Caki2 (cell line): ENCODE data around the gene LDLRAD4. TPM values are rescaled to one million over a fixed set of nuclear protein-coding genes. Genes with fewer than 3 reads are reported as not detected.

Experiments used
- DNase-seq: peaks from one replicate; pipeline ENCODE4 v3.0.0-alpha.2; 2015; ENCODE audit warnings: low read depth
- in situ Hi-C: cut with HindIII; loops from 2 replicates; pipeline ENCODE4 v1.10.0; 2016; ENCODE audit warnings: low sequenced_read_pairs, low pct_unique_long_range_greater_than_20kb, mixed read lengths
- total RNA-seq: library from RNA; depleted of rRNA; stranded (reverse); fragments of >200 nt; shearing (Covaris generic); gene quantifications from 2 replicates; pipeline ENCODE4 v1.2.3, GENCODE V29; 2014; ENCODE audit warnings: low replicate concordance

LDLRAD4 gene
- total RNA-seq, 1 experiment from 2014 or later: 0.44 TPM

DNA sequence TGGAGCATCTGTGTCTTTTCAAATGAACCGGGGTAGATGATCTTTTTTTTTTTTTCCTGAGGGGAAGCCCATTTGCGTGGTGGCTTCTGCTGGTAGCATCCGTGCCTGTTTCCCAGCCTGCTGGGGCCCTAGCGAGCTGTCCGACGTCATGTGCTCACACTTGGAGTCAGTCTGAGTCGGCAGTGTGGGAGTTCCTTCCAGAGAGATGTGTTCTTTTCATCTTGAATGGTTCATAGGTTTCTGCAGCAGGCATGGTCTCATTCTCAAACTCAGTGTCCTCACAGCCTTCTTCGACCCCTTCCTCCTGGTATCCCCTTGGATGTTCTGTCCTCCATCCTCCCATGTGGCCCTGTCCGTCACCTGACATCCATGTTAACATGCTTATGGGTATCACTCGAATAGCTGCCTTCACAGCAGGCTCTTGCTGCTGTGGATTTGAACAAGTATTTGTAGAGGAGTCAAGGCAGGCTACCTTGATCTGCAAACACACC is 51.0 kb downstream of the LDLRAD4 start:
- in situ Hi-C loops: no loop called here
- DNase-seq: no peak

DNA sequence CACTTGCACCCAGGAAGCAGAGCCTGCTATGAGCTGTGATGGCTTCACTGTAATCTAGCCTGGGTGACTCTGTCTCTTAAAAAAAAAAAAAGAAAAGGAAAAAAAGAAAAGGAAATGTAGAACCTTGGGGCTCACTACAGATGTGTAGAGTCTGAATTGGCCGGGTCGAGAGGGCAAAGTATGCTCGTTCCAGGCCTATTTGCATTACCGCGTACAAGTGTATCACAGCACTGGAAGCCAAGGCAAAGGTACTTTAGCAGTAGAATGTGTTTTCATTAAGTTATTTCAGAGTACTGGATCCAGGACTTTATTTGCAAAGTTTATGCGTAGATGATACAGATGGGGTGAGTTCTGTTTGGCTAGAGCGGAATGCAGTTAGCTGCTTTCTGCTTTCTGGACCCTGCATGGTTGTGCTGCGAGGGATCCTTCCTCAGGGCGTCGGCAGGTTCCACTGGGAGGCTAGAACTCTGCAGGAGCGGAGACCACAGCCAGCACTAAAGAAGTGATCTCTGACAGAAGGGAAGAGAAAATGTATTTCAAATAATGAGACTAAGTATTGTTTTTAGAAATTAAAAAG is 51.8 kb downstream of the LDLRAD4 start:
- in situ Hi-C loops: no loop called here
- no peak for DNase-seq

DNA sequence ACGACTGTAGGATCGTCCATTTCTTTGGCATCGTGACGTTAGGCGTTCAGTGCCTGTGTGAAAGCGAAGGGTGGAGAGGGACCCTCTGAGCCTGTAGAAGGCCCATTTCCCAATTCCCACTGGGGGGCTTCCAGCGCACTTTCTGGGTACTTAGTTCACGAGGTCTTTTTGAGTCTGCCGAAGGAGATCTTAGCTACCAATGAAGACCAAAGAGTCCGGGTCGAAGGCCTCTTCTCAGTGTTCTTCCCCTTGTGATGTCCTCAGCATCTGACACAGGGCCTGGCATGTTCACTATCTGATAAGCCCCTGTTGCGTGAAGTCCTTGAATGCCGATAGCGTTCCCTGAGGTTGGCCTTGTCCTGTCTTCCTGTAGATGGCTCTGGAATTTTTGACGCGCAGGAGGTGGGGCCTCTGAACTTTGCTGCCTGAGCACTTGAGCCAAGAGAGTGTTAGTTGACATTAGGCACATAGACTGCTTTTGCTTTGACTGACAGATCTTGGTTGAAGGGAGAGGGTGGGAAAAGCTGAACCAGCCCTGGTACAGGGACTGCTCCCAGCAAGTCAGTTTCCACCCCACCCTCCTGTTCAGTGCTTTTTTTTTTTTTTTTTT is 52.8 kb downstream of the LDLRAD4 start:
- in situ Hi-C loops: no loop called here
- DNase-seq: no peak

DNA sequence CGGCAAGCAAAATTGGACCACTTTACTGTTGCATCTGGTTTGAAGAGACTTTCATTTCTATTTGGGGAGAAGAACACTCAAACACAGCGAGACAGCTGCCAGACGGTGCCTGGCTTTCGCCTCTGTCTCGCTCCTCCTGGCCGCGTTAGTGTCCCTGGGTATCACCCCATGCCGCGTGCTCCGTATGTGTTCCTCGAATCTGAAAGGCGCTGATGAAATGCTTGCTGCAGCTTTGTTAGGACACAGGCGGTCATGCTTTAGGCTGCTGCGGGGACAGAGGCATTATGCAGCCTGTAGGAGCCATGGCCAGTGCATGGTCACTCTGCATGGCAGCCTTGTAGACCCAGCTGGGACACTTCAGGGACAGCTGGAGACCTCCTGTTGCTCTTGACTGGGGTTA is 53.9 kb downstream of the LDLRAD4 start:
- DNase-seq: no peak
- in situ Hi-C loops: no loop called here

DNA sequence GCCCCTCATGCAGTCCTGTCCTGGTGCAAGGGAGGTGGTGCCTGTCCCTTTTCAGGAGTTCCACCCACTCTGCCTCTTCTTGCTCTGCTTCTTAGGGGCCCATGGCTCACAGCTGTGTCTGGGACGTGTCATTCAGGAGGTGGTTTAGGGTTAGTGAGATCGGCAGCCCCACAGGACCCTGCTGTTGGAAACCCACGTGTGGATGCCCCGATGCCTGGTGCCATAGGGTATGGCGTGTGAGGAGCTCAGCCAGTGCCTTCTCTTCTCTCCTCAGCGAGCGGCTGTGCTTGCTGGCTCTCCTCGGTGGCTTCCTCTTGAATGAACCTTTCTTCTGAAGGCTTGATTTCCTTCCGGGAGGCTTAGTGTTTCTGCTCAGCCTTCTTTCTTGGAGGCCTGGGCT is 55.2 kb downstream of the LDLRAD4 start:
- DNase-seq: no peak
- in situ Hi-C loops: no loop called here

DNA sequence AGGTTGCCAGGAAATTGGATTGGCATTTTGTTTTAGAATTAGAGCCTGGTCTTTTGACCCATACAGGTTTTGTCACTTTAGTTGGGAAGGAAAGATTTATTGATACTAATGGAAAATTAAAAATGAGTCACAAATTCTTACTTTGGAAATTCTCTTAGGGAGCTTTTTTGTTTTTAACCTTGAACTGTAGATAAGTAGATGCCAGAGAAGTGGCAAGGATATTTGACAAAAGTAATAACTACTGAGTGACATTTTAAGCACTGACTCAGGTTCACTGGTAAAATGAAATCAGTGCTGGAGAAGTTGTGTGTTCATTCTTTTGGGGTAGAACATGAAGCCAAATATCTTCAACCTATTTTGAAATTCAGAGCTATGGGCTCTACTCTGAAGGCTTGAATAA is 56.5 kb downstream of the LDLRAD4 start:
- in situ Hi-C loops: no loop called here

DNA sequence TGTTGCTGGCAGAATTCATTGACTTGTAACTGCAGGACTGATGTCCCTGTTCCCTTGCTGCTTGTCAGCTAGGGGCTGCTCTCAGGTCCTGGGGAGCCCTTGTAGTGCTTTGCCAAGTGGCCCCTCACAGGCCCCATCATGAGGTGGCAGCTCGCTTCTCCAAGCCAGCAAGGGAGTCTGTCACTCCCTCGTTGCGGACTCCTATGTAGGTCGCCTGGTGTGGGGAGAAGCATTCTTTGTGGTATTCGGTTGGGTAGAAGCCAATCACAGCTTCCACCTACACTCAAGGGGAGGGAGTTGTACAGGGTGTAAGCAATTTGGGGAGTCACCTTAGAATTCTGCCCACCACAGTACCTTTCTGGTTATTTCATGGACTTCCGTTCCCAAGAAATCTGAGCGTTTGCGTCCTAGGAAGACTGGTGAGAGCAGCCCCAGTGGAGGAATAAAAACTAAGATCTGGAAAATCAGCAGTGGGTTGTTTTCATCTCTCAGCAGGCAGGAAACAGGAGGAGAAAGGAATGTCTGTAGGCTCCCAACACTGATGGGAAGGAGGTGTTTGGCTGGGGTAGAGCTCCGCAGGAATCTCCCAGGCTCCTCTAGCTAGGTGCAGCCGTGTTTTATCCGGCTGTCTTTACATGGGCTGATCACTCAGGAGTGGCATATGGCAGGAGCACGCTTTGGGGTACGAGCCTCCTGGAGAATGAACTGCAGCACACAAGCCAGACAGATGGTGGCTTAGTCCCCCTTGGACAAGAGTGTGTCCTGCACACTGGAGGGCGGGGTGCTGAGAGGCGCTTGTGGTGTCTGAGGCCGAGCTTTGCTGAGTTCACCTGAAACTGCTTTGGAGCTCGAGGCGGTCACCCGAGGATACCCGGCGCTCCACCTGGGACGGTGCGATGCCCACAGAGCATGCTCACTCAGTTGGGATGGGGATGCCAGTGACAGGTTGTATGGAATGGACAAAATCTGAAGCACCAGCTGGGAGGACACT is 58.3 kb downstream of the LDLRAD4 start:
- in situ Hi-C loops: no loop called here
- no peak for DNase-seq

More for the DNA sequence above, 56.5 kb downstream of the LDLRAD4 start:
- no peak for DNase-seq

DNA sequence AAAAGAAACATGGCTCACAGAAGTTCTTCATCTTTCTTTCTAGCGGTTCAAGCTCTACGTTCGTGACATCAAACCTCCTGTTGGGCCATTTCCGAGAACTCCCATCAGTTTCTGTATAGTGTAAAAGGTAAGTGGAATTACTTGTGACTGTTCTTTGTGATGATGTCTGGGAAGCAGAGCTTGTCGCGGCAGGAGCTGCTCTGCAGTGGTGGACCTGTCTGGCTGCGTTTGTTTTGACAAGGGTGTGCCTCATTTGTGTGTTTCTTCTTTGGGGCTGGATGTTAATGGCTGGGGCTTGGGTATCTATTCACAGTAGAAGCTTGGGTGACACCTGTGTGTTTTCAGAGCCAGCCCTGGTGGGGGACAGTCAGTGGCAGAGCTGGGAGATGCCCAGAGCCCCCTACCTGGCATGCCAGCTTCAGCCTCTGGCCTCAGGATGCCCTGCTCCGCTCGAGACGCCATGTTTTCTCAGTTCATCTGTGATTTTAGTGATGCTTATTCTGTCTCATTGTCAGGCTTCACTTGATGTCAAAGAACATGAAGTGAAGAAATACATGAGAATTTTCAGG is 59.6 kb downstream of the LDLRAD4 start:
- DNase-seq: no peak

DNA sequence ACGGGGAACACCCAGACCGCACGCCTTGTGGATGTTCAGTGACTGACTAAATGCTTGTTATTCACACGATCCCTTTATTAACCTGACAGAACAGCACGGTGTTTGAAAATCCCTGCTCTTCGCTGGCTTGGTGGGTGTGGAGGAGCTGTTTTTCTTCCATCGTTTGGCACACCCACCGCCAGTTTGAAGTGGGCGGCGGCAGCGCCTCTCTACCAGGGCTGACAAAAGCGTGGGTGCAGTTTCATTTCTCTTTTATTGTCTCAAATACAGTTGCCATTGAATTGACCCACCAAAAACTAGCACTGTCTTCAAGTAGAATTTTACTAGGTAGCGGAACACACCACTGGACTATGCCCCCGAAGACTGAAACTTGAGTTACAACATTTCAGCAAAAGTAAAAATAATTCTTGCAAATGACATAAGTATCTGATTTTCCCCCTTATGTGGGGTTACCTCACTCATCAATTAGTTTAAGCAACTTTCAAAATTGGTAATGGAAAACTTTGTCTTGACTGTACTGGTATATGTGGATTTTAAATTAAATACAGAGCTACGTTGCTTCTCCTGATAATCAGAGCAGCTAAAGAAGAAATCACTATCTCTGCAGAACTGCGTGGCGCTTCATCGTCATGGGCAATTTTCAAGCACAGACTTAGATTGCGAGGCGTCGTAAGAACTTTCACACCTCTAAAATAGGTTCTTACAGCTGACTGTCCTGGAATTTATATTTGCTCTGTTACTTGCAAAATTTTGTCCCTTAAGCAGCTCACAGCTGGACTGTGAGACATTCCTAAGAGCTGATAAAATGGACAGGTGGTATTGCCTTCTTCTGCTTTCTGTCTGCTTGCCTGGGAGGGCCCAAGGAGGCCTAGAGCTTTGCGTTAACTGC is 60.9 kb downstream of the LDLRAD4 start:
- DNase-seq: no peak
- in situ Hi-C loops: no loop called here

More for the DNA sequence above, 59.6 kb downstream of the LDLRAD4 start:
- in situ Hi-C loops: no loop called here

DNA sequence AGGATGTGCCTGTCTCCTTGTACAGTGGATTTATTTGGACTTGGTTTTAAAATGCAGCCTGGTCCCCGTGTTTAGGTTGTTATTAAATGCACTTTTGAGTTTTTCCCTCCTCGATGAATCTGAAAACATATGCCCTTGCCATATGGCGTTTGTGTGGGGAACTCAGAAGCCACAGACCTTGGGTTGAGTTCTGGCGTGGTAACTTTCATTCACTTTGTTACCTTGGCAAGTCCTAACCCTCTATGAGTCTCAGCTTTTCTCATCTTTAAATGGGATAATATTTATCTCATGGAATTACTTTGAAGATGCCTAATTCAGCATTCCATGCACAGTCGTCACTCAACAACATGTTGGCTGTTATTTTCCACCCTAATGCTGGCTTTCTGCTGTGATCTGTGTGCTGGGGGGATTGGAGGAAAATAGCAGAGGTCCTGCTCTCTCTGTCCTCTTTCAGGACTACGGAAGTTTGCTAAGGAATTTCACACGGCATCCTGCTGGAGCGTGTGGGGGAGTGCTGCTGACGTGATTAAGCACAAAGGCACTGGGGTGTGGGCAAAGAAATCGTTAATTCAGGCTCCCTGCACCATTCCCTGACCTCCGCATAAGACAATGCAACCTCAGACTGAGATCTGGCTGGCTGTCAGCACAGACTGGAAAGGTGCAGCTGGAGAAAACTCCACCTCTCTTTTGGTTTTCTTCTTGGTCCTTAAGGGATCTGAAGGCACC is 61.7 kb downstream of the LDLRAD4 start:
- in situ Hi-C loops: no loop called here
- DNase-seq: no peak

DNA sequence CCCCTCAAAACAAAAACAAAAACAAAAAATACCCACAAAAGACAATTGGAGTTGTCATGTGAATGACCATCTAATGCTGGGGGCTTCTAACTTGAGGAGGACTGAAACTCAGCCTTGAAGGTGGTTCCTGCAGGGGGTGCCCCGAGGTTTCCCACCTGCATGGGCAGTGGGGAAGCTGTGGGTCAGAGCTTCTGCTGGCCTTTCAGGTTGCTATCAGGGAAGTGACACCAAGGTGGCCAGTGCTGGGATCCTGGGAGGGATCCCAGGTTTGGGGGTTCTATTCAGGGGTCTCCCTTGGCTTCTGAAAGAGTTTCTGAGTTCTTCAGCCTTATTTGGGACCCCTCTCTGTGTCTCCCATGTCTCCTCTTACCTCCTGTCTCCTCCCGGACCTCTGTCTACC is 62.8 kb downstream of the LDLRAD4 start:
- no peak for DNase-seq
- in situ Hi-C loops: no loop called here

DNA sequence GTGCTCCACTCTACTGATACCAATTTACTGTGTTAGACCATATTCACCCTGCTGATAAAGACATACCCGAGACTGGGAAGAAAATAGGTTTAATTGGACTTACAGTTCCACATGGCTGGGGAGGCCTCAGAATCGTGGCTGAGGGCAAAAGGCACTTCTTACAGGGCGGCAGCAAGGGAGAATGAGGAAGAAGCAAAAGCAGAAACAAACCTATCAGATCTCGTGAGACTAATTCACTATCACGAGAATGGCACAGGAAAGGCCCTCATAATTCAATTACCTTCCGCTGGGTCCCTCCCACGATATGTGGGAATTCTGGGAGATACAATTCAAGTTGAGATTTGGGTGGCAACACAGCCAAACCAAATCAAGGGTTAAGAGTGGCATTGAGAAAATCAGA is 65.2 kb downstream of the LDLRAD4 start:
- no peak for DNase-seq
- in situ Hi-C loops: no loop called here

DNA sequence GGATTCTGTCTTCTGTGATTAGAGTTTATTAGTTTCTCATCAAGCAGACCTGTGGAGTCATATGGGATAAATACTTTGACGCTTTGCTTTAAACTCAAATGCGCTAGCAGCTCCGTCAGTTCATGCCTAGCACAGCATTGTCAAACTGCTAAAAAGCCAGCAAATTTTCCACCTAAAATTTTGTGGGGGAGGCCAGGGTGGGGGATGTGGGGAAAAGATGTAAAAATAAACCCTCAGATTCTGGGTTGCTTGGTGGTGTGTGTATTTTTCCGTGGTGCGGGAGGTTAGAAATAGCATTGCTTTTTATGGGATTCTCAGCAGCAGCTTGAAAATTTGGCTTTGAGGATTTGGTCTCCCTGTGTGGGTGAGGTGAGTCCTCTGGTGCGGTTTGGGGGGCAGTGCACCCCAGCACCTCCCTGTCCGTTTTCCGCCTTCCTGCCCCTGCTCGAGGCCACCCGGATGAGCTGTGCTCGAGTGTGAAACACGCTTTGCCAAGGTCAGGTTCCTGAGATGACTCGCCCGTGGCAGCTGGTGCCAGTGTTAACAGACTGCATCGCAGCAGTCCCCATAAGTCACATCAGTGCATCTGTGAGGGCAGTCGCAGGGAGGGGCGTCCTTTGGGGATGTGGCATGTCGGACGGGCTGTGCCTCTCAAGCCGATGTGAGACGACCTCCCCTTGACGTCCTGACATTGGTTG is 65.9 kb downstream of the LDLRAD4 start:
- no peak for DNase-seq
- in situ Hi-C loops: no loop called here

DNA sequence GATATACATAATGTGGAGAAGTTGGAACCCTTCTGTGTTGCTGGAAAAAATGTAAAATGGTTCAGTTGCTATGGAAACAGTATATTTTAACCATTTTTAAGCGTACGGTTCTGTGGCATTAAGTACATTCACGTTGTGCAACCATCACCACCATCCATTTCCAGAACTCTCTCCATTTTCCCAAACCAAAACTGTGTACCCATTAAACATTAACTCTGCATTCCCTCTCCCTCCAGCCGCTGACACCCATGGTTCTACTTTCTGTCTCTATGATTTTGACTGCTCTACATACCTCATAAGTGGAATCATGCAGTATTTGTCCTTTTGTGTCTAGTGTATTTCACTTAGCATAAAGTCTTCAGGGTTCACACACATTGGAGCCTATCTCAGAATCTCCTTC is 67.3 kb downstream of the LDLRAD4 start:
- in situ Hi-C loops: no loop called here
- no peak for DNase-seq

DNA sequence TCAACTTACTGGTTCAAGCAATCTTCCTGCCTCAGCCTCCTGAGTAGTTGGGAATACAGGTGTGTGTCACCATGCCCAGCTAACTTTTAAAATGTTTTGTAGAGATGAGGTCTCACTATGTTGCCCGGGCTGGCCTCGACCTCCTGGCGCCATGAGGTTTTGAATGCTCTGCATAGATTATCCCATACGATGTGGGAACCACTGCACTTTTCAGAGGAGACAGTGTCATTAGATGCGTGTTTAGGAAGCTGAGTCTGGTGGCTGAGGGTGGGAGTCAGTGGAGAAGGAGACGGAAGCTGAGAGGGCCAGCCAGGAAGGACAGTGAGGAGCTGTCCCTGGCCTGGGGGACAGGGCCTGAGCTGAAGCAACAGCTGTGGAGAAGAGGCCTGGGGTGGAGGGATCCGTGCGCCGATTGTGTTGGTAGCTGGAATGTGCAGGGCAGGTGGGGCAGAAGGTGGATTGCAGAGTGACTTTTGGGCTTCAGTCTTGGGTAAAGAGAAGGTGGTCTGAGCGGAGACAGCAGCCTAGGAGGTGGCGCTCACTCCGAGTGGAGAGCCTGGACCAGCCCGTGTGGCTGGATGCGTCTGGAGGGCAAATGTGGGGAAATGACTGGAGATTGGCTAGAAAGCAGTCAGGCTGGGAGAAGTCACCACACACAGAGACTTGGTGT is 68.0 kb downstream of the LDLRAD4 start:
- in situ Hi-C loops: no loop called here
- no peak for DNase-seq

DNA sequence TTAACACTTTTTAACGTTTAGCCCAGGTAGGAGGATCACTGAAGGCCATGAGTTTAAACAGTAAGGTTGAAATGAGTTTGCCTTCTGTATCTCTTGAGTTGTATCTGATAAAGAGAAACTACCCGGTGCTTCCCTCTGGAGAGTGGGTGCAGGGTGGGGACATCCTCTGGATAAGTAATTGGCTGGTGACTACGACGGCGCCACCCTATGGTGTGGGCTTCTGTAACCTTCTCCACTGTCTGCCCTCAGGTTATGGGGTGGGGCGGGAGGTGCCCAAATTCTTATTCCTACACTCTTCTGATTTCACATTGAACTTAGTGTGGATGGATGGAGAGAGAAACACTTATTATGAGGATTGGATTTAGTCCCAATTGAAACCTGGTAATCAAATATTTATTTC is 68.8 kb downstream of the LDLRAD4 start:
- no peak for DNase-seq
- in situ Hi-C loops: no loop called here
